NCI-H2081 treated with DMSO at 0.1 percent for 48 hours (cell line): ENCODE results near the gene FOXS1.

Experiments used
- DNase-seq: peaks from one replicate; lab custom pipeline; 2025; lab: John Stamatoyannopoulos, UW

FOXS1 gene

DNA sequence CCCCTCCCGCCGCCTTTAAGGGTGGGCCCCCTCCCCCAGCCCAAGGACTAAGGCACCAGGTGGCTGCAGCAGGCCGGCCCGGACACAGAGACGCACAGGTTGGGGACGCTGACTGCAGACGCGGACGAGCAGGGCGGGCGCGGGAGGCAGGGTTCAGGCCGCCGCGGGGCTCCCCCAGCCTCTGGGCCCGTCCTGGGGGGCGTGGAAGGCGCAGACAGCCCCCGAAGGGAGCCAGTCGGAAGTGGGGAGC is 15.7 kb upstream of the FOXS1 start:
- DNase-seq, result no peak

DNA sequence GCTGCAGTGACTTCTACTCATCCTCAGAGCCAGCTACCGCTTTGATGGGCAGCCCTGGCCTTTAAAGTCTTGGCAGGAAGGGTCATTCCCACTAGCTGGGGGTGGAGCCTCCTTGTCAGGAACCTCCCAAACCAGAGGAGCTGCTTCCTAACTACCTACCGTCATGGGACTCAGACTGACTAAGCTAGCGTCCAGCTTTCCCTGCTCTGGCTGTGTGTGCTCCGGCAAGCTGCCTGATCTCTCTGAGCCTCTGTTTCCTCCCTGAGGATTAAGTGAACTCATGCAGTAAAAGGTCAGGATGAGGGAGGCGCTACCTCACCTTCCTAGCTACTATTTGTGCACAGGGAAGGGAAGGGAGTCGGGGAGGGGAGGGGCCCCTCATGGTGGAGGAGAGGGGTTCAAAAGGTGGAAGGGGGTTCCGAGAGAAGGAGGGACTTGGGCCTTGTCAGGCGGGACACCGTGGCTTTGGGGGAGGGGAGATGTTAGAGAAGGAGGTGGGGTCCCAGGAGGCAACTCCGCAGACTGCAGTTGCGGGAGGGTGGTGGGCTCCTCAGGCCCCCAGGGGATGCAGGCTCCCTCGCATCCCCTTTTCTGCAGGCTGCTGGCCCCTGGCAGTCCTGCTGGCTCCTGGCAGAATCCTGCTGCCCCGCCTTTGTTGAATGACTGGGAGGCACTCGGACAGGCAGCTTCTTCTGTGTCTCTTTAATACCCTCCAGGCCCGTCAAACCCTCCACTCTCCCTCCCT is 15.2 kb upstream of the FOXS1 start:
- no peak for DNase-seq

DNA sequence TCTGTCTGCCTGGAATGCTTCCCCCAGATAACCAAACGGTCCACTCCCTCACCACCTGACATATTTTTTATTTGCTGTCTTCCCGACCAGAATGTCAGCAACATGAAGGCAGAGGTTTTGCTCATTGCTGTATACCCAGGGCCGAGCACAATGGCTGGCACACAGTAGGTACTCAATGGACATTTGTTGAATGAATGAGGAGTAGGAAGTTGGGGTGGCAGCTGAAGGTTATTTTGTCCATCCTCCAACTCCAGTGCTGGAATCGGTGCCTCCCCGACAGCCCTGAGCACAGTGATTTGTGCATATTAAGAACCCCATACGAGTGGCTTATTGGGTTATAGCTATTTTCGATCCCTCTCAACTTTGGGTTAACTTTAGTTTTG is 14.6 kb upstream of the FOXS1 start:
- DNase-seq, result no peak

DNA sequence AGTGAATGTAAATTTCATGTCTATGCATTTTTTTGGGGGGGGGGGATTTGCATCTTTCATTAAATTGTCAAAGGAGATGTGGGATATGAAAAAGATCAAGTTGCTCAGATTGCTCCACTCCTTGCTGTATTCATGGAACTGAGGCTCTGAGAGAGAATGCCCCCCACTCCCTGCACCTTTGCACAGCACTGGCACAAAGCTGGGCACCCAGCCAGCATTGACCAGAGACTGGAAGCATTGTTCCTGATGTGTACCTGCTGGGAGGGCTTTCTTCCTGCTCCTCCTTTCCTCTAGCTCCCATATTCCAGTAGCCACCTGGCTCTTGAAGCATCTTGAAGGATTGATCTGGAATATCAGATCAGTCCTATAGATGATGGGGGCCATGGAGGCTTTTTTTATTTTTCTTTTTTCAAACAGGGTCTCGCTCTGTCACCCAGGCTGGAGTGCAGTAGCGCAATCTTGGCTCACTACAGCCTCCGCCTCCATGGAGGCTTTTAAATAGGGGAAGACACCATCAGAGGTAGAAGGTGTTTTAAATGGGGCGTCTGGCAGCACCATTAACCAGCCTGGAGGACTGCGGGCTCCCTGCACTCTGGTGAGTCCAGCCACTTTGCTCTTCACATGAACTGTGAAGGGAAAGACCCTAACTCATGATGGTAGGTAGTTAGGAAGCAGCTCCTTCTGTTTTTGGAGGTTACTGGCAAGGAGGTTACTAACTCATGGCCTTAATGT is 14.0 kb upstream of the FOXS1 start:
- DNase-seq, result no peak

DNA sequence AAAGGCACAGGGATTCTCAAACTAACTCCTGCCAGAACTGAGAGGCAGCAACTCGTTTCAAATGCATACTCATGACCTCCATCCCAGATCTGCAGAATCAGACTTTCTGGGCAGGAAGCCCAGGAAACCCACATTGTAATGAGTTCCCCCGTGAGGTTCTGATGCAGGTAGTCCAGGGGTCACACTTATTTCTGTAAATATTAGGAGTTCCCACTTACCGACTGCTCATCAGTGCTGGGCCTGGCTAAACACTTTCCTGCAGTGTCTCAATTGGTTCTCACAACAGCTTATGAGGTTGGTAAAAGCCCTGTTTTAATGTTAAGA is 13.3 kb upstream of the FOXS1 start:
- no peak for DNase-seq

DNA sequence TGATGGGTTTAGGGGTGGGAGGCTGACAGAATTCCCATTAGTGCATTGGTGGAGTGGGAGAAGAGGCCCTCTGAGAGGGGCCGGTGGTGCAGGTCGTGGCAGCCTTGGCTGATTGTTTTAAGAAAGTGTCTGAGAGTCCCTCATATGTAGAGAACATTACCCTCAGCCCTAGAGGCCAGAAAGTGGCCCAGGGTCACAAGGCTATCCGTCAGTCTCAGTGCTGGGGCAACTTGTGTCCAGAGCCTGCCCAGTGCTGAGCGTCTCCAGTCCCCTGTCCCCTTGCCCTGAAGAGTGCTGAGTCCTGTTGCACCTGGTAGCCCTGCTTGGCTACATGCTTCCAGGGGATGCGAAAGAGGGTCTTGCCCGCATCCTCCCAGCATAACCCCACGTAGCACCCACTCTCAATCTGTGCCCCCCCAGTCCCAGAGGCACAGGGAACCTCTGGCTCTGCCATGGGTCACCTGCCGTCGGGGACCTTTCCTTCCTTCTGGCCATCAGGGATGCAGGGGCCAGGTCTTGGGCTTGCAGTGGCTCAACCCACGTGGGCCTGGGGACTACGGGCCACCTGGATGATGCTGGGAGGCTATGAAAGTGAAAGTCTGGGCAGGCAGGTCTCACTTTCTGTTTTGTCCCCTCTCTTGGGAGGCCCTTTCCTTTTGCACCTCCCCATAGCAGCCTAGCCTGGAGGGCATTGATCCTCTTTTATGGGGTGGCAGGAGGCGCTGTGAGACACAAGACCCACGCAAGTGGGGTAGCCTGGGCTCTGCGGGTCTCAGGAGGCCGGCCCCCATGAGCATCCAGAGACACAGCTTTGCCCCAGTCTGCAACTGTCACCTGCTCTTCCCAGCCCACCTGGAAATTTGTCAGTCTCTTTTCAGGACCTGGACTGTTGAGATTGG is 12.7 kb upstream of the FOXS1 start:
- DNase-seq, result no peak

DNA sequence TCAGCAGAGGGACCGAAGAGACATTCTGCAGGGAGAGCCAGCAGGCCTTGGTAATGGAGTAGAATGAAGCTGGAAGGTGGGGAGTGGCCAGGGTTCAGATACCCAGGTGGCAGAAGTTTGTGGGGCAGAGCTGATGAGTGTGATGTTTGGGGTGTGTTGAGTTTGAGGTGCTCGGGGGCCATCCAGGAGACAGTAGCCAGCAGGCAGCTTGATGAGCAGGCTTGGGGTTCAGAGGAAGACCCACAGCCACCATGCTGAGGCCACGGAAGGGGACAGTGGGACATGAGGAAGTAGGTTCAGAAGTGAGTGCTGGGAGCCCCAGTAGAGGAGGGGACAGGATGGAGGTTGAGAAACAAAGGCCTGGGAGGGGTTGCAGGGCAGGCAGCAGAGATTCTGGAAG is 11.1 kb upstream of the FOXS1 start:
- DNase-seq, result no peak

DNA sequence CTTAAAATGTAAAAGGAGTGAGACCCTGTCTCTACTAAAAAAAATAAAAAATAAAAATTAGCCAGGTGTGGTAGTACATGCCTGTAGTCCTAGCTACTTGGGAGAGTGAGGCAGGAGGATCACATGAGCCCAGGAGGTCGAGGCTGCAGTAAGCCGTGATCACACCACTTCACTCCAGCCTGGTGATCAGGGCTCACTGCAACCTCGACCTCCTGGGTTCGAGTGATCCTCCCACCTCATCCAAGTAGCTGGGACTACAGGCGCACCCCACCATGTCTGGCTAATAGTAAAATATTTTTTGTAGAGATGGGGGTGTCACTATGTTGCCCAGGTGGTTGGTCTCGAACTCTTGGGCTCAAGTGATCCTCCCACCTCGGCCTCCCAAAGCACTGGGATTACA is 8.1 kb upstream of the FOXS1 start:
- DNase-seq, result no peak

DNA sequence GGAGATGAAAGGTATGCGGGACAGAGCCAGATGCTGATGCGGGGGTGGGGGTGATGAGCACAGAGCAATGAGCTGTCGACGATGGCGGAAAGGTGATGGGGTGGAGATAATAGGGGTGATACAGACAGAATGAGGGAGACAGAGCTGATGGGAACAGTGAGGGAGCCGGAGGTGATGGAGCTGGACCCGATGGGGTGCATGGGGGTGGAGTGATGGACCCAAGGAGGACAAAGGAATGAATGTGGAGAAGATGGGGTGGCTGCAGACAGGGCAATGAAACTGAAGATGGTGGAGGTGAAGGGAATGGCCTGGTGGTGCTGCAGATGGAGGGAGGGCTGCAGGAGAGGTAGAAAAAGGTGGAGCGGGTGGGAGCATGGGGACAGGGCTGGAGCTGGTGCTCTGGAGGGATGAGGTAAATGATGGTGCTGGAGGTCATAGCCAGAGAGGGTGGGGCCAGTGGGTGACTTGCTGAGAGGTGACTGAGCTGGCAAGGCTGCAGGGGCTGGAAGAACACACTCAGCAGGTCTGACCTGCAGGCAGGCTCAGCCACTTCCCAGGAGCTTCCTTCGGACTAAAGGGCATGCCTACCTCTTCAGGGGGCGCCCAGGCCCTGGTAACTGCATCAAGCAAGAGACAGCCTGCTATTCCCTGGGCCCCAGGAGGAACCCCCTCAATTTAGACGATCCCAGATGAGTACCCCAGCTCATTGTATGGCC is 6.0 kb upstream of the FOXS1 start:
- DNase-seq, result no peak

DNA sequence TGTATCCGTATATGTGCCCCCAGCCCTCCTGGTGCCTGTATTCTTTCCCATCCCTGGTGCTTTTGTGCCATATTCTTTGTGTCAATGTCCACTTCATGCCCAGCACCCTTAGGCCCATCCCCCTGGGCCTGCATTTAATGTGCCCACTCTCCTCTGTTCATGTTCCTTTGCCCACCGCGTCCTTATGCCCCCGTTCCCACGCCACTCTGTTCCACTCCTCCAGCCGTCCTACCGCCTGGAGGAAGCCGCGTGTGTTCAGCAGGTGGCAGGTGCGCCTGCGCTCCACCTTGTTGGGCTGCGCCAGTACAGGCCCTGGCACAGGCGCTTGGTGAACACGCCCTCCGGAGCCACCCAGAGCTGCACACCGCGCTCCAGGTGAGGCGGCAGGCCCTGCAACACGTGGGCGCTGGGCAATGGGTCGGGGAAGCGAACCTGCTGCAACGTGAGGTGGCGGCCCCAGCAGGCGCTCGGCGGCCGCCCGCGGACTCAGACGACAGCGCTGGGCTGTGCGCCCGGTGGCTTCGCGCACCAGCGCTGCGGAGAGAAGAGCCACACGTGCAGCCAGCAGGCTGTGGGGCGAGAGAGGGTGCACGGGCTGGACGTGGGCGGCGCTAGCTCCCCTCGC is 4.0 kb upstream of the FOXS1 start:
- DNase-seq, result no peak

DNA sequence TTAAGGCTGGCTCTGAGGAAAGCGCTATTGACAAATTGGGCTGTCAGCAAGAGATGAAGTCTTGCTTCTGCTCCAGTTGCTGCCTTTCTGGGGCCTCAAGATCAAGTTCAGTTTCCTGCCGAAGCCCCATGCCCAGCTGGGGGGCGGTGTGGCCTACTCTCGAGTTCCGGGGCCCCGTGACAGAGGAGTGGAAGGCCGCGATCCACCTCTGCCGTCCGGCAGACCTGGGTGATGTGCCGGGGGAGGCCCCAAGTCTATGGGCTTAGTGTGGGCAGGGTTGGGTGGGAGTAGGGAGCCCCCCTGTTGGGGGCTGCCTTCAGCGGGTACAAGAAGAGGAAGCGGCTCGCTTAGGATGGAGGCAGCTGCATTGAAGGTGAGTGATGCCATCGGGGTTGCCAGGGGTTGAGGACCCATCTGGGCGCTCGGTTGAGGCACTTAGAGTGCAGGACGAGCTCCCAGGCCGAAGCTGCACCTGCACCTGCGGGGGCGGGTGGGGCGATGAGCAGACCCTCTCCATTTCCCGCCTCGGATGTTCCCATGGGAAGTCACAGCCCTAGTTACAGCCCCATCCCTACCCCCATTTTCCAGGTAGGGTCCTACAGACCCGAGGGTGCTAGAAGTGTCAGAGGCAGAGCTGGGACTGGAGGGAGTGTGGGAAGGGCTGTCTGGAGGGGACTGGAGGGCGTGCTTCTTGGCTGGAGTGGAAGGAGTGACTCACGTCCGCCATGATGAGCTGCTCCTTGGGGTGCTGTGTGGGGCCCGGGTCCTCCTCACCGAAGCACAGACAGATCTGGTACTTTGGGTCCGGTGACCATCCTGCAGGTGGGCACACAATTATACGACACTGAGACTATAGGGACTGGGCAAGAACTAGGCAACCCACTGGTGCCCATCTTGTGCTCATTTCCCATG is 2.9 kb upstream of the FOXS1 start:
- no peak for DNase-seq

DNA sequence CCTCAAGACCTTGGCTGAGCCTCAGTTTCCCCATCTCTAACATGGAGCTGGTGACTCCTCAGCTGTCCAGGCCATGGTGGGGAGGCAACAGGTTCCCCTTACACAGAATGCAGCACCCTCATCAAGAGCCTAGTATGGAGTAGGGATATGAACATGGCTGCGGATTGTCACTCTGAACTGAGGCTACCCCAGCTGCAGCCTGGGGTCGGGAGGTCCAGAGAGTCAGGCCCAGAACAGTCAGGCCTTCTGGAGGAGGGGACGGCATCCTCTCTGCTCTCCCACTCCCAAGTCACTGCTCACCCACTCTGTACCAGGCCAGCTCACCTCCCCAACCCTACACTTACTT is 1.4 kb upstream of the FOXS1 start:
- no peak for DNase-seq

DNA sequence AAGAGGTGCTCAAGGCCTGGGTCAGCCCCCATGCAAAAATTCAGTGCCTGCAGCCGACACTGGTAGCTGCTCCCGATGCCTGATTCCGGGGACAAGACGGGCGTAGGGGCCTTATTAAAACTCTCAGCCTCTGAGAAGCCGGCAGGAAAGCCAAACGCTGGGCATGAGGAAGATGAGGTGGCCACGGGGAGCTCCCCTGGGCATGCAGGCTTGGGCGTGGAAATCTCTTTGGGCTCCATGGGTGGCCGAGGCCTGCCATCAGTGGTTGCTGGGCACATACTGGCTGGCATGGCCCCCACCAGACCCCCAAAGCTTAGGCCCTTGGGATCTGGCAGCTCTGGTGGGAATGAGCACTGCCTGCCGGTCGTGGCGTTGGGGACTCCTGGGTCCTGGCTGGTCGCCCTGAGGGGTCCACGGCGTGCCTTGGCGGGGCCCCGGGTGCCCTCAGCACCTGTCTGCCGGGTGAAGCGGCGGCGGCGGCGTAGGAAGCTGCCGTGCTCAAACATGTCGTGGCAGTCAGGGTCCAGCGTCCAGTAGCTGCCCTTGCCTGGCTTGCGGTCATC is 586 bp downstream of the FOXS1 start:
- DNase-seq, result no peak

DNA sequence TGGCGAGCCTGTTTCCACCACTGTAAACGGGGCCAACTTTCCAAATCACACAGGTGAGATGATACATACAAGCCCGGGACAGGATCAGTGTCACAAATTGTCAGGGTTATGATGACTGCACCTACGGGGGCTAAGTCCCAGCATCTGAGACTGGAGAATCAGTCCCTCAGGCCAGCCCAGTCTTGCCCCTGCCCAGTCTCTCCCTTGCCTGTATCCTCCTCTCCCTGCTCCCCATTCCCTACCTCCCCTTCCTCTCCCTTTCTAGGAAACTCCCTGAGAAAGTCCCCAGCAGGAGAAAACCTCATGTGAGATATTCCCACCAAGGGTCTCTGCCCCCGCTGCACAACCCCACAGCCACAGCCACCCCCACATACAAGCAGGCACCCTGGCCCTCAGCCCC is 1.5 kb downstream of the FOXS1 start:
- no peak for DNase-seq

DNA sequence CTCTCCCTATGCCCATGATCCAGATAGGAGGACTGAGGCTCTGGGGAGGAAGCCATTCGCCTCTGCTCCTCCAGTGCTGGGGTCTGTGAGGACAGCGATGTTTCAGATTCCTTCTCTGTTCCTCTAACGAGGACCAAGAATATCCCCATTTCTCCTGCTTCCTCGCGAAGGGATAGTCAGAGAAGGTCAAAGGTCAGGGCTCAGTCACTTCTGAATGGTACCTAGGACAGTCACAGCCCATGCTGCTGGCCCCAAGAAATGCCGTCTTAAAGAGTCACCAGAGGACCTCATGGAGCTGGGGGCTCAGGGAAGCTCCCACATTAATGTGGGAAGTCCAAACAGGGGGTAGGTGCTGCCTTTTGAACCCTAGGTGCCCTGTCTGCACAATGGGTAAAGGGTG is 2.1 kb downstream of the FOXS1 start:
- no peak for DNase-seq

DNA sequence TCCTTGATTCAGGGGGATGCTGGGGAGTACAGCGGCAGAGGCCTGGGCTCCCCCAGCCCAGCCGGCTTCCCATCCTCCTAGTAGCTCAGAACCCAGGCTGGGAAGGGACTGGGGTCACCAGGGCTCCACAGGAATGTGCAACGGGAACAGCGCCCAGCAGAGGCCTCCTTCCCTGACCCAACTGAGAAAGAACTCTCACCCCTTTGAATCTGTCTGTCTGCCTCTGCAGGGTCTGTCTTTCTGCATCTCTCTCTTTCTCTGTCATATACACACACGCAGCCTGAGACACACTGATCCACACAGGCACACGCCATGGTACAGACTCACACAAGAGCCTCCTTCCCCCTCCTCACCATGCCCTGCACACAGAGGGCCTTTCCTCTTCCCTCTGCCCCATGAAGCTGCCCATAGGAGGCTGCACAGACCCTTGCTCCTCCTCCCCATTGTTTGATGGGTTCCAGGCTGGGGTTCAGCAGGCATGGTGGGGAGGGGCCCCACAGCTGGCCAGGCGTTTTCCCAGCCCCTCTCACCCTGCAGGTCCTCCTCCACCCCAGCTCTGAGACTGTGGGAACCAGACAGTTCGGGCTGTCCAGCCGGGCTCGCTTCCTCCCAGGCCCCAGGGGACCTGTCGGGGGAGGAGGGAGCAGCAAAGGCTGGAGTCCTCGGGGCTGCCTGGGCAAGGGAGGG is 2.8 kb downstream of the FOXS1 start:
- DNase-seq, result no peak

DNA sequence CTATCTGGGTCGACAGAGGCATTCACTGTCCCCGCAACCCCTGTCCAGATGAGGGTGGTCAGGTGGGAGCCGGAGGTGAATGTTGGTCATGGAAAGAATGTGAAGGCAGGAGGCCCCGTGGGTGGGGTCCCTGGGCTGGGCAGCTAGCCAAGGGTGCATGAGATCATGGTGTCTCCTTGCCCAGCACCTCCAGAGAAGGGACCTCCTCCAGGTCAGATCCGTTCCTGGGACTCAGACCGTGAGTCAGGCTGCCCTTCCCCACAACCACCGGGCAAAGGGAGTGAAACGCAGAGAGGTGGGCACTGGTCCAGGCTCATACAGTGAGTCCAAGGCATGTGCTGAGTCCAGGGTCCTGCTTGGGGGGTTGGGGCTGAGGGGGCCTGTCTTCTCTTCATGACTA is 3.5 kb downstream of the FOXS1 start:
- DNase-seq, result no peak

DNA sequence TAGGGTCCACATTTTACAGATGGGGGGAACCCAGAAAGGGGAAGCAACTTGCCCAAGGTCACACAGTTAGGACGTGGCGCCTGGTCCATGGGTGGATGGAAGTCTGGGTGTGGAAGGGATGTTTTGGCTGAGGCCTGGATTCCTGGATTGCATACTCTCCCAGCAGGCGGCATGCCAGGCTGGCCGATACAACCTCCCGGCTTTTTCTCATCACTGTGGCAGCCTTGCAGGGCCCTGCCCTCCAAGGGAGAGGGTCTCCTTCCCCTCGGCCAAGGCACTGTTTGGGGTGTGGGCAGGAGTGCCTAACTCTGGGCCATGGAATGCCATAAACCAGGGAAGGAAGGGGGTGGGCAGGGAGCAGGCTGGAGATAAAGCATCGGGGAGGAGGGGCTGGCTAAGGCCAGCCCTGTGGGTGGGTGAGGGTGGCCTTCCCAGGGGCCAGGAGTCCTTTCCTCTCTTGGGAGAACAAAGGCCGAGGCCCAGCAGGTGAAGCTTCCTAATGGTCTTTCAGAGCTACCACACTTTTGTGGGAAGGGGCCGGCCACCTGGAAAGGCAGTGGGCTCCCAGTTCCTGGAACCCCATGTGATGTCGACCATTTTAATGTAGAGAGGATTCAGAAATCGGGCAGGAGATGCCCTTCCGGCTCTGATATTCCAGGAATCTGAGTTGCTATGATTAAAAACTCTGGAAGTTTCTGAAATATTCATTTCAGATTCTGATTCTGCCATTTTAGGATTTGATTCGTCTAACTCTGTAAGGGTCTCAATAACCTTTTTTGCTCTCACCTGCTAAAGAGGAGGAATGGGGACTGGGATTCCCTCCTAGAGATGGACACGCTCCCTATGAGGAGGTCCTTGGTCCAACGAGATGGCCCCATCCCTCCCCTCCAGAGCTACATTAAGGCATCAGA is 4.2 kb downstream of the FOXS1 start:
- no peak for DNase-seq

DNA sequence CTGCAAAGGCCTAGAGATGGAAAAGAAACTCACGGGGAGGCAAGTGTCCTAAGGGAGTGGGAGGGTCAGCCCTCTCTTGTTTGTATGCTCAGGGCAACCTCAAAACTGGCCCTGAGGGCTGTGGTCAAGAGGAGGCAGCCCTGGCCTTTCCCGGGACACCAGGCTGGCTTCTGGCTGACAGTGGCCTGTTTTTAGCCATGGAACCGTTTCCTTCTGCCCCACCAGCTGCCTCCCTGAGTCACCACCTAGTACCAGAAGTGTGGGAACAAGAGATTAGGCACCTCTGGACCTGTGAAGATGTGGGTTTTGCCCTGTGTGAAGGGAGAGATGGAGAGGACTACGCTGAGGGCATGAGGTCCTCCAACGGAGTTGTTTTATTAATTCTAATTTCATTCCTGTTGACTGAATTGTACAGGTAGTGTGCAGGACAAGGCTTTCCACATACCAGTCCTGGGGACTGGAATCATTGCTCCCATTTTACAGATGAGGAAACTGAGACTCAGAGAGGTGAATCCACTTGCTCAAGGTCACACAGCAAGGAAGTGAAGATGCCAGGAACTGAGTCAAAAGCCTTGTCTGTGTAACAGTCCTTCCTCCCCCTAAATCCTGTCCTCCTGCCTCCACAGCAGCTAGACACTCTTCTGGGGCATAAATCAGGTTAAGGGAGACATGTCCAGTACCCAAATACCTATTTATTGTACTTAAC is 5.5 kb downstream of the FOXS1 start:
- no peak for DNase-seq
